Activated naive CD4-positive, alpha-beta T cell treated with anti-CD3 and anti-CD28 coated beads for 36 hours (primary cell): ENCODE results near the gene ICOSLG. TPM values are rescaled to one million over a fixed set of nuclear protein-coding genes. Genes with fewer than 3 reads are reported as not detected.
"Not testable (repeated sequence)": the region's sequence is repeated elsewhere in the genome, so short reads cannot be mapped to it uniquely, and the experiment has no call there.

Experiments
- CTCF ChIA-PET: fragments of 350-600 bp; sonication (Branson Sonifier 250); formaldehyde crosslinking; loops from one replicate; lab custom pipeline; 2021; ENCODE audit warnings: antibody characterized with exemption; lab: Charles Lee
- DNase-seq: peaks from one replicate; pipeline ENCODE4 v3.0.0-alpha.2; 2020
- H3K27ac Mint-ChIP-seq: one replicate; pipeline ENCODE4 v1.8.0; 2021; ENCODE audit warnings: mild to moderate bottlenecking, mixed read lengths
- H3K27me3 Mint-ChIP-seq: one replicate; pipeline ENCODE4 v1.8.0; 2021; ENCODE audit warnings: low read depth, mixed read lengths
- H3K36me3 Mint-ChIP-seq: one replicate; pipeline ENCODE4 v1.8.0; 2021; ENCODE audit warnings: low read depth, mixed read lengths
- H3K4me1 Mint-ChIP-seq: one replicate; pipeline ENCODE4 v1.8.0; 2021; ENCODE audit warnings: low read depth, mixed read lengths
- H3K4me3 Mint-ChIP-seq: one replicate; pipeline ENCODE4 v1.8.0; 2021; ENCODE audit warnings: mild to moderate bottlenecking, moderate library complexity, mixed read lengths
- H3K9me3 Mint-ChIP-seq: one replicate; pipeline ENCODE4 v1.8.0; 2021; ENCODE audit warnings: mixed read lengths
- intact Hi-C: fragments of 100-400 bp; cut with micrococcal nuclease; formaldehyde crosslinking; loops from one replicate; pipeline ENCODE4 v1.15.1; 2023
- total RNA-seq, 2 experiments: library from RNA; stranded (reverse); gene quantifications; one replicate each; pipeline ENCODE4 v1.2.3, GENCODE V29; 2021

Gene ICOSLG
- total RNA-seq, 2 experiments from 2014 or later = 1.4 to 1.9 TPM

DNA sequence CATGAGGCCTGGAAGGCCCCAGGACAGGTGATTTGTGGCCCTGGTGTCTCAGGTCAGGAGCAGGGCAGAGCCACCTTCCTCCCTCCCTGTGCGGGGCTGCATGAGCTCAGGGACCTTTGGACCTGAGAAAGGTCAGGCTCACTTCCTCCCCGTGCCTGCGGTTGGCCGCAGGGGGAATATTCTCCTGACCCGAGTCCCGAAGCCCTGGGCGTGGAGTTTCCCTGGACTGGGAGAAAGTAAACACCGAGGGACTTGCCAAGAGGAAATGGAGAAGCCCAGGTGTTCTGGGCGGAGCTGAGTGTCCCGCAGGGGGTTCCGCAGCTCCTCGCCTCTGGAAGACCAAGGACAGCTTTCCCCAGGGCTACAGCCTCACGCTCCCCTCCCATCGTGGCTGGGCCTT, 64.6 kb downstream of the ICOSLG start:
- CTCF ChIA-PET, H3K27ac Mint-ChIP-seq, intact Hi-C loops, H3K36me3 Mint-ChIP-seq, H3K27me3 Mint-ChIP-seq, H3K9me3 Mint-ChIP-seq, H3K4me1 Mint-ChIP-seq, DNase-seq, H3K4me3 Mint-ChIP-seq: not testable (repeated sequence)

DNA sequence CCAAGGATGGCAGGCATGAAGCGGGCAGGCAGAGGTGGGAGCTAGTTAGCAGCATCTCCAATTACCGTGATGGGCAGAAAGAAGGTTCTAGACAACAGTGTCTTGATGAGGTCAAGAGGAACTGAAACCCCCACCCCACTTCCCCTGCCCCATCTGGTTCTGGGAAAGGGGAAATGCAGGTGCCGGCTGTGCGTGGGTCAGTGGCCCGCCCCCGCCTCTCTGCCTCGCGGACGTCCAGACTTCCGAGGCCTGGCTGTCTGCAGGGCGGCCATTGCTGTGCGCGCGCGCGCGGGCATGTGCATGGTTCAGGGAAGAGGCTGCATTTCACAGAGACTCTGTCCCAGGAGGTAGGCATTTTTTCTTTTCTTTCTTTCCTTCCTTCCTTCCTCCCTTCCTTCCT, 65.6 kb downstream of the ICOSLG start:
- H3K4me3 Mint-ChIP-seq, CTCF ChIA-PET, H3K27ac Mint-ChIP-seq, H3K9me3 Mint-ChIP-seq, H3K27me3 Mint-ChIP-seq, intact Hi-C loops, DNase-seq, H3K36me3 Mint-ChIP-seq, H3K4me1 Mint-ChIP-seq: not testable (repeated sequence)

Other genes starting within 250 kb of the ICOSLG start
- 10 to 100 TPM; 37.1 to 38.6 TPM for gene TRAPPC10, start 228.6 kb downstream of the ICOSLG start, total RNA-seq
- gene PWP2, start 133.5 kb downstream of the ICOSLG start, total RNA-seq = 10 to 100 TPM; 29.6 to 30.9 TPM
- 10 to 100 TPM; 21.3 to 27.4 TPM for gene GATD3, start 107.3 kb downstream of the ICOSLG start, total RNA-seq
- gene DNMT3L, start 21.0 kb upstream of the ICOSLG start, total RNA-seq = not detected
- gene AIRE, start 44.9 kb upstream of the ICOSLG start, total RNA-seq = not detected
- 100 to 1,000 TPM; 166 to 171 TPM for gene PFKL, start 59.1 kb upstream of the ICOSLG start, total RNA-seq
- gene CFAP410, start 98.4 kb upstream of the ICOSLG start, total RNA-seq = 10 to 100 TPM; 13.2 to 14.8 TPM
- gene TRPM2, start 112.7 kb upstream of the ICOSLG start, total RNA-seq = 1 to 10 TPM; 2.5 to 3.5 TPM
- gene LRRC3, start 214.6 kb upstream of the ICOSLG start, total RNA-seq = 1 to 10 TPM; 2.5 to 2.8 TPM